CD8-positive, alpha-beta memory T cell (primary cell): ENCODE results near the gene MTRF1. TPM values are rescaled to one million over a fixed set of nuclear protein-coding genes. Genes with fewer than 3 reads are reported as not detected.
A peak's percentile ranks its signal among the peaks of the same experiment; 100 is the strongest.

Source experiments
- CTCF ChIA-PET: fragments of 350-600 bp; sonication (Branson Sonifier 250); formaldehyde crosslinking; loops from one replicate; lab custom pipeline; 2021; ENCODE audit warnings: antibody characterized with exemption; lab: Charles Lee
- POLR2A ChIA-PET: fragments of 350-600 bp; sonication (Branson Sonifier 250); formaldehyde crosslinking; loops from one replicate; lab custom pipeline; 2021; ENCODE audit warnings: antibody characterized with exemption; lab: Charles Lee
- DNase-seq, 5 donors: peaks; one replicate each; pipeline versions ENCODE4 v3.0.0 to v3.0.0-alpha.2; 2020 to 2022; ENCODE audit warnings: mixed read lengths in 1 of 5
- H3K27ac ChIP-seq: one replicate; pipeline ENCODE4 v1.7.0; 2013; ENCODE audit warnings: low read depth, mild to moderate bottlenecking, low read length, moderate library complexity
- H3K27me3 ChIP-seq: 2 replicates; pipeline ENCODE4 v1.7.0; 2013; ENCODE audit warnings: low read length, mild to moderate bottlenecking; ENCODE audit not compliant: insufficient read depth, poor library complexity, severe bottlenecking
- H3K36me3 ChIP-seq: 2 replicates; pipeline ENCODE4 v1.7.0; 2013; ENCODE audit warnings: mild to moderate bottlenecking, low read length, moderate library complexity; ENCODE audit not compliant: insufficient read depth
- H3K4me1 ChIP-seq: 2 replicates; pipeline ENCODE4 v1.7.0; 2013; ENCODE audit warnings: mild to moderate bottlenecking, low read length, moderate library complexity; ENCODE audit not compliant: insufficient read depth
- H3K4me3 ChIP-seq: 2 replicates; pipeline ENCODE4 v1.7.0; 2013; ENCODE audit warnings: mild to moderate bottlenecking, low read length
- H3K9me3 ChIP-seq: 2 replicates; pipeline ENCODE4 v1.7.0; 2013; ENCODE audit warnings: mild to moderate bottlenecking, low read length
- H3K27ac Mint-ChIP-seq, 8 donors: one replicate each; pipeline ENCODE4 v1.8.0; 2020 to 2021; ENCODE audit warnings: mixed read lengths in 8 of 8, mild to moderate bottlenecking in 6 of 8, inconsistent platforms in 3 of 8, moderate library complexity in 3 of 8
- H3K27me3 Mint-ChIP-seq, 2 donors: one replicate each; pipeline ENCODE4 v1.8.0; 2020 to 2021; ENCODE audit warnings: mixed read lengths in 2 of 2, mild to moderate bottlenecking in 1 of 2, moderate library complexity in 1 of 2
- H3K36me3 Mint-ChIP-seq, 3 donors: one replicate each; pipeline ENCODE4 v1.8.0; 2020 to 2021; ENCODE audit warnings: mixed read lengths in 3 of 3, inconsistent platforms in 1 of 3, mild to moderate bottlenecking in 1 of 3
- H3K4me1 Mint-ChIP-seq, 3 donors: one replicate each; pipeline ENCODE4 v1.8.0; 2020 to 2021; ENCODE audit warnings: mixed read lengths in 3 of 3, inconsistent platforms in 1 of 3, mild to moderate bottlenecking in 1 of 3
- H3K4me3 Mint-ChIP-seq, 7 donors: one replicate each; pipeline ENCODE4 v1.8.0; 2020 to 2021; ENCODE audit warnings: mixed read lengths in 7 of 7, mild to moderate bottlenecking in 6 of 7, moderate library complexity in 4 of 7, inconsistent platforms in 2 of 7
- H3K9me3 Mint-ChIP-seq, 5 donors: one replicate each; pipeline ENCODE4 v1.8.0; 2020 to 2022; ENCODE audit warnings: mixed read lengths in 5 of 5, mild to moderate bottlenecking in 3 of 5, moderate library complexity in 2 of 5, inconsistent platforms in 1 of 5
- polyA plus RNA-seq: library from polyadenylated mRNA; unstranded; fragments of 300-500 nt; fragmentation: Illumina TruSeq; gene quantifications from one replicate; pipeline ENCODE4 v1.2.3, GENCODE V29; 2021
- total RNA-seq, 2 experiments: library from RNA; stranded (reverse); gene quantifications; one replicate each; pipeline ENCODE4 v1.2.3, GENCODE V29; 2021

The MTRF1 gene
- total RNA-seq (10 to 100 TPM; 17.3 to 18.8 TPM), polyA plus RNA-seq (11.5 TPM)

GRCh38 chr13:41263261-41263971 lies at the start of gene MTRF1:
MTRF1 (minus strand) TSS chr13:41263576; CDS start chr13:41260907, 2,669 bp downstream.
- peak; percentile 65 to 87 (median 82) for DNase-seq
- CTCF ChIA-PET, result no interaction called here

DNA sequence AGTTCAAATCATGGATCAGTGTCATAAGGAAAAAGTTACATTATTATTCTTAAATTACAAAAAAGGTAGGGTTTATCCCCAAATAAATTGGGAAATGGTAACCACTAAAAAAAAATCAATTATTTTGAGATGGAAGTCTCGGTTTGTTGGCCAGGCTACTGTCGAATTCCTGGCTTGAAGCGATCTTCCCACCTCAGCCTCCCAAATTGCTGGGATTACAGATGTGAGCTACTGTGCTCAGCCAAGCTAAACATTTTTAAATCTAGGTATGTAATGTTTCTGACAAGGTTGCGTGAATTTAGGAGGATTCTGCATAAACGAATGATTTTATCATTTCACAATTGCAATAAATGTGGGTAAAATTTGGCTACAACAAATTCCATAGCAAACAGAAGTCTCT lies 49.7 kb upstream of the MTRF1 start:
- no peak for DNase-seq
- no peaks in the 10 kb centered on the region for H3K9me3 Mint-ChIP-seq
- peak overlapping the region in 4 of 8 donors; percentile 37 to 68 (median 45) for H3K27ac Mint-ChIP-seq
- Histone ChIP-seq H3K4me3 (peak overlapping the region; percentile 40), H3K27me3 (no peaks in the 10 kb centered on the region), H3K36me3 (no peaks in the 10 kb centered on the region), H3K4me1 (peaks cover 27% of the 10 kb centered on the region), H3K9me3 (no peaks in the 10 kb centered on the region), H3K27ac (peak overlapping the region; percentile 10)
- peak overlapping the region; percentile 95 to 100 (median 97) for H3K4me3 Mint-ChIP-seq
- peaks cover 48 to 68% (median 66%) of the 10 kb centered on the region in 3 donors for H3K4me1 Mint-ChIP-seq
- POLR2A ChIA-PET, result no interaction called here
- peaks cover 0 to 3% of the 10 kb centered on the region in 2 donors for H3K27me3 Mint-ChIP-seq
- CTCF ChIA-PET, result no interaction called here
- H3K36me3 Mint-ChIP-seq, result peaks cover 0 to 28% (median 4%) of the 10 kb centered on the region in 3 donors

More at GRCh38 chr13:41263261-41263971, at the start of gene MTRF1:
- Mint-ChIP-seq H3K4me1 (peaks cover 18 to 27% (median 25%) of the 10 kb centered on the region in 3 donors), H3K27me3 (no peaks in the 10 kb centered on the region), H3K27ac (peak within 1 kb of the TSS; percentile 94 to 100 (median 98)), H3K36me3 (peaks cover 5 to 37% (median 8%) of the 10 kb centered on the region in 3 donors), H3K4me3 (peak within 1 kb of the TSS; percentile 93 to 100 (median 97)), H3K9me3 (peaks cover 2 to 6% (median 3%) of the 10 kb centered on the region in 5 donors)
- H3K27ac ChIP-seq, result peak within 1 kb of the TSS; percentile 72
- H3K36me3 ChIP-seq, result peaks cover 8% of the 10 kb centered on the region
- H3K4me1 ChIP-seq, result peaks cover 7% of the 10 kb centered on the region
- H3K9me3 ChIP-seq, result no peaks in the 10 kb centered on the region
- H3K27me3 ChIP-seq, result no peaks in the 10 kb centered on the region
- peak within 1 kb of the TSS; percentile 75 for H3K4me3 ChIP-seq
- POLR2A ChIA-PET, result interaction anchor here (1.6 kb wide), 1 partner anchor 9 kb away, joined by 5 read pairs; no protein-coding TSS in a partner anchor

- H3K4me3 Mint-ChIP-seq, result peak overlapping the region; percentile 95 to 100 (median 97)
- Histone ChIP-seq H3K4me3 (peak overlapping the region; percentile 93), H3K27me3 (no peaks in the 10 kb centered on the region), H3K36me3 (no peaks in the 10 kb centered on the region), H3K27ac (peak overlapping the region; percentile 80), H3K9me3 (no peaks in the 10 kb centered on the region), H3K4me1 (peaks cover 27% of the 10 kb centered on the region)
- CTCF ChIA-PET, result interaction anchor here (1.1 kb wide), 1 partner anchor 32 kb away, joined by 3 read pairs; no protein-coding TSS in a partner anchor
- peaks cover 0 to 3% of the 10 kb centered on the region in 2 donors for H3K27me3 Mint-ChIP-seq
- peaks cover 41 to 58% (median 57%) of the 10 kb centered on the region in 3 donors for H3K4me1 Mint-ChIP-seq
- POLR2A ChIA-PET, result interaction anchor here (1.2 kb wide), 1 partner anchor 17 kb away, joined by 3 read pairs; no protein-coding TSS in a partner anchor
- H3K27ac Mint-ChIP-seq, result peak overlapping the region; percentile 91 to 98 (median 94)
- peaks cover 0 to 20% (median 3%) of the 10 kb centered on the region in 3 donors for H3K36me3 Mint-ChIP-seq
- no peaks in the 10 kb centered on the region for H3K9me3 Mint-ChIP-seq
- DNase-seq, result peak in 1 of 5 donors; percentile 50
These were observed 48.8 kb upstream of the MTRF1 start for GRCh38 chr13:41312176-41312500.

DNA sequence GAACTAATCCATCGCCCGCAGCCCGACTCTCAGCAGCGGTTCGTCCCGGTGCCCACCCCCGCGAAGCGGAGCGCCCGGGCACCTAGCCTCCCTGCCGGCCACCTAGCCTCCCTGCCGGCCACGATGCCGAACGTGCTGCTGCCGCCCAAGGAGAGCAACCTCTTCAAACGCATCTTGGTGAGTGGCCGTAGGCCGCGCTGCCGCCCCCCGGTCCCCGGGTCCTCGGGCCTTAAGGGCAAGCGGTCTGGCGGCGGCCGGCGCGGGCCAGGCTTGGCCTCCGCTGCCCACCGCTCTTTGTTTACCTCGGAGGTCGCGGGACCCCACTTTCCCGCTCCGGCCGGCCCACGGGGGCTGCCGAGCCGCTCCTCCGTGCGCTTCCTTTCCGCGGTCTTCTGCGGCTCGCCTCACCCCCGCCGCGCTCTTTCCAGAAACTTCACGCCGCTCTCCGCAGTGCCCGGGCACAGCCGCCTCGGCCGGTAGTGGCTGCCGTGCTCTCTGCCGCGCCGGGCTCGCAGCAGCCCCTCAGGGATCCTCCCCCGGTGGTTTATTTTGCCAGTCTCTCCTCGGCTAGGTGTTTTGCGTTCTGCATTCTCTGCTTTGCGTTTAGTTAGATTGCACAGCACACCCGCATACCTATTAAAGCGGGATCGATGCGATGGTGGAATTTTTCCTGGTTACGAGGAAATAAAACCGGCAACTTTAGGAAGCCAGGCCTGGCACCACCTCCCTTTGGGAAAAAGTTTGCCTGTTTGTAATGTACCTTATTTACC lies 48.2 kb upstream of the MTRF1 start:
- peaks cover 0 to 15% (median 0%) of the 10 kb centered on the region in 3 donors for H3K36me3 Mint-ChIP-seq
- peak; percentile 44 to 71 (median 60) for DNase-seq
- no peaks in the 10 kb centered on the region for H3K9me3 Mint-ChIP-seq
- peak overlapping the region; percentile 80 for H3K27ac ChIP-seq
- H3K27ac Mint-ChIP-seq, result peak overlapping the region; percentile 91 to 98 (median 94)
- peak overlapping the region; percentile 95 to 100 (median 97) for H3K4me3 Mint-ChIP-seq
- CTCF ChIA-PET, result interaction anchor here (0.8 to 1.1 kb wide), 2 partner anchors 11 to 32 kb away, joined by 3 read pairs; no protein-coding TSS in a partner anchor
- peaks cover 0 to 3% of the 10 kb centered on the region in 2 donors for H3K27me3 Mint-ChIP-seq
- POLR2A ChIA-PET, result interaction anchor here (1.2 kb wide), 1 partner anchor 17 kb away, joined by 3 read pairs; no protein-coding TSS in a partner anchor
- H3K4me1 ChIP-seq, result peaks cover 30% of the 10 kb centered on the region
- no peaks in the 10 kb centered on the region for H3K27me3 ChIP-seq
- H3K9me3 ChIP-seq, result no peaks in the 10 kb centered on the region
- no peaks in the 10 kb centered on the region for H3K36me3 ChIP-seq
- peak overlapping the region; percentile 93 for H3K4me3 ChIP-seq
- H3K4me1 Mint-ChIP-seq, result peaks cover 35 to 53% (median 51%) of the 10 kb centered on the region in 3 donors

DNA sequence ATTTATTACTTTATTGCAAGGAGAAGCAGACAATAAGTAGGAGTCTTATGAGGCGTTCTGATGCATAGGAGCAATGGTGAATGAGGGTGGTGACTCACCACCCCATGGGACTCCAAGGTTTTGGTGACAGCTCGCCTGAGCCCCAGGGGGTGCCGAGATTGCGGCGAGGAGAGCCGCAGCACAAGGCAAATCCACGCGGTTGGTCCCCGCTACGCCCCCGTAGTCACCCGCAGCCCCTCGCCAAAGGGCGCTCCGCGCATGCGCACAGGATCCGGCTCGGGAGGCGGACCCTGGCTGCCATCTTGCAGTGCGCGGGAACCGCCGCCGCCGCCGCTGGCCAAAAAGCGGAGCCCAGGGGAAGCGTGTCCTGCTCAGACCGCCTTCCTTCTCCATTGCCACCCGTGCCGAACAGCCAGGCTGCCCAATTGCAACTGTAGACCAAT lies 47.6 kb upstream of the MTRF1 start, which contains the start of gene NAA16:
Gene NAA16 (plus strand): TSS at position 305 of the 443 bp plus-strand sequence. CDS start 262 bp downstream, outside the sequence.
- Mint-ChIP-seq H3K4me1 (peaks cover 34 to 51% (median 49%) of the 10 kb centered on the region in 3 donors), H3K27ac (peak within 1 kb of the TSS; percentile 91 to 98 (median 94)), H3K36me3 (peaks cover 0 to 15% (median 0%) of the 10 kb centered on the region in 3 donors), H3K9me3 (no peaks in the 10 kb centered on the region), H3K4me3 (peak within 1 kb of the TSS; percentile 95 to 100 (median 97)), H3K27me3 (peaks cover 0 to 3% of the 10 kb centered on the region in 2 donors)
- Histone ChIP-seq H3K27me3 (no peaks in the 10 kb centered on the region), H3K9me3 (no peaks in the 10 kb centered on the region), H3K4me3 (peak within 1 kb of the TSS; percentile 93), H3K36me3 (no peaks in the 10 kb centered on the region), H3K27ac (peak within 1 kb of the TSS; percentile 80), H3K4me1 (peaks cover 31% of the 10 kb centered on the region)
- peak; percentile 90 to 97 (median 93) for DNase-seq
- ChIA-PET CTCF (interaction anchor here (0.8 kb wide), 1 partner anchor 11 kb away, joined by 3 read pairs; no protein-coding TSS in a partner anchor), POLR2A (no interaction called here)

DNA sequence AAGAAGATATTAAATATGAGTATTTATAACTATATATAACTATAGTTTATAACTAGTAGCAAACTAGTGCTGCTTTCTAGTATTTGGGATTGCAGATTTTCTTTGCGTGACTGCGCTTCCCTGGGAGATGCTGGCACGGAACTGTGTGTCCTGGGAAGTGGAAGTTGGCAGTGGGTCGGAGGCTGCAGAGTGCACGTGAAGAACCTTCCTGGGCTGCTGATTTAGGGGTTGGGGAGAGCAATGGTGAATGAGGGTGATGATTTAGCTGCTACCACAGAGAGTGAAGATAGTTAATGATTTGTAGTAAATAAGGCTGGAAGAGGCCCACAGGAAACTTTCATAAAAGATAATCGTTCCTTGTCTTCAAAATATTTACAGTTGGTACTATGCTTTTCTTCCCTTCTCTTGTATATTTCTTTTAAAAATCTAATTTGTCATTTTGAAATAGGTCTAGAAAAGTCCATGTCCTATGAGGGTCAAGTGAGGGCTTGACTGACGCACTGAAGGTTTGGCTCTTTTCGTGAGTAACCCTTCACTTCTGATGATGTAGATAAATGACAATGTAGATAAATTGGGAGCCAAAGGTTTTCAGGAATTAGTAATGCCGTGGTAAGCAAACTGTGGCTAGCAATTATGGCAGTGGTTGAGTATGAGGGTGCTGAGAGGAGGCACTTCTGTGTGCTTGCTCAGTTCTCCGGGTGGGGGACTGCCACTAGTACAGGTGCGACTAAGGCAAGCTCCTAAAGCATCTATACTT lies 44.7 kb upstream of the MTRF1 start:
- Mint-ChIP-seq H3K27ac (peak overlapping the region in 2 of 8 donors; percentile 73 to 94), H3K36me3 (peaks cover 0 to 15% (median 0%) of the 10 kb centered on the region in 3 donors)
- H3K27me3 ChIP-seq, result no peaks in the 10 kb centered on the region

More for the DNA sequence above, 44.7 kb upstream of the MTRF1 start:
- ChIA-PET CTCF (no interaction called here), POLR2A (no interaction called here)
- peaks cover 5 to 6% of the 10 kb centered on the region in 2 donors for H3K27me3 Mint-ChIP-seq
- no peak for DNase-seq
- H3K4me3 Mint-ChIP-seq, result peak overlapping the region in 1 of 7 donors; percentile 79
- Histone ChIP-seq H3K27ac (no peak overlapping the region), H3K9me3 (no peaks in the 10 kb centered on the region), H3K36me3 (no peaks in the 10 kb centered on the region), H3K4me1 (peaks cover 11% of the 10 kb centered on the region), H3K4me3 (no peak overlapping the region)
- peaks cover 10 to 21% (median 20%) of the 10 kb centered on the region in 3 donors for H3K4me1 Mint-ChIP-seq
- H3K9me3 Mint-ChIP-seq, result no peaks in the 10 kb centered on the region
